HG03280 (cell line): ENCODE data around the gene PTMA.

Experiments
- ATAC-seq: cut with Tn5 transposase; IDR thresholded peaks from one replicate; pipeline ENCODE4 v1.9.1; 2021; ENCODE audit warnings: mild to moderate bottlenecking, moderate library complexity; ENCODE audit not compliant: unreplicated experiment

Gene PTMA

GRCh38 chr2:231674587-231675338 lies 33.6 kb upstream of the PTMA start:
- ATAC-seq, result peak; percentile 33

- ATAC-seq, result no peak
These were observed 32.1 kb upstream of the PTMA start for GRCh38 chr2:231676243-231676642.

DNA sequence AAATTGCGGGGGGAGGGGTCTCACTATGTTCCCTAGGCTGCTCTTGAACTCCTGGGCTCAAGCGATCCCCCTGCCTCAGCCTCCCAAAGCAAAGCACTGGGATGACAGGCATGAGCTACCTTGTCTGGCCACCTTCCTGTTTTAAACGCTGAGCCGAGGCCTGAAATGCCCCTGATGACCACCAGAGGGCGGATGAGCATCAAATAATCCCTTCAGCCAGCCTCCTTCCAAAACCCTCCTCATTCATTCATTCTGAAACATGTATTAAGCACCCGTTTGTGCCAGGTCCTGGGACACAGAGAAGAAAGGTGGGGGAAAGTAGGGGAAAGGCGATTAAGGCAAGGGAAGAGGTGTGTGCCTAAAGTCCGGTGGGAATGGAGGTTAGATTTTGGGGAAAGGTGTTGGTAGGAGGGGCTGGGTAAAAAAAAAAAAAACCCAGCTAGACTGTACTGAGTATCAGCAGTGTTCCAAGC lies 30.7 kb upstream of the PTMA start:
- ATAC-seq, result no peak

DNA sequence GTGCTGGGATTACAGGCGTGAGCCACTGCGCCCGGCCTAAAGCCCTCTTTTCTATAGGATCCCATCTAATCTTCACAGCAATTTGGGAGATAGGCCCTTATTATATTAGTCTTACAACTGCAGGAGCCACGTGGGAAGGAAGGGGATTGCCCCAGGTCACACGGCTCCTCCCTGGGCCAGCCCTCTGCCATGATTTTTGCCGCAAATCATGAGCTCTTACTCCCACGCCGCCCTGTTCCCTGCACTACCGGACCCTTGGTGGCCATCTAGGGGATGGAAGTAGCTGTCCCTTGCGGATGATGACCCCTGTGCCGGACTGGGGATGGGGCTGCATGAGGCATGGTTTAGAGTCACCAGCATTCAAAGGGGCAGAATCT lies 28.4 kb upstream of the PTMA start:
- no peak for ATAC-seq

DNA sequence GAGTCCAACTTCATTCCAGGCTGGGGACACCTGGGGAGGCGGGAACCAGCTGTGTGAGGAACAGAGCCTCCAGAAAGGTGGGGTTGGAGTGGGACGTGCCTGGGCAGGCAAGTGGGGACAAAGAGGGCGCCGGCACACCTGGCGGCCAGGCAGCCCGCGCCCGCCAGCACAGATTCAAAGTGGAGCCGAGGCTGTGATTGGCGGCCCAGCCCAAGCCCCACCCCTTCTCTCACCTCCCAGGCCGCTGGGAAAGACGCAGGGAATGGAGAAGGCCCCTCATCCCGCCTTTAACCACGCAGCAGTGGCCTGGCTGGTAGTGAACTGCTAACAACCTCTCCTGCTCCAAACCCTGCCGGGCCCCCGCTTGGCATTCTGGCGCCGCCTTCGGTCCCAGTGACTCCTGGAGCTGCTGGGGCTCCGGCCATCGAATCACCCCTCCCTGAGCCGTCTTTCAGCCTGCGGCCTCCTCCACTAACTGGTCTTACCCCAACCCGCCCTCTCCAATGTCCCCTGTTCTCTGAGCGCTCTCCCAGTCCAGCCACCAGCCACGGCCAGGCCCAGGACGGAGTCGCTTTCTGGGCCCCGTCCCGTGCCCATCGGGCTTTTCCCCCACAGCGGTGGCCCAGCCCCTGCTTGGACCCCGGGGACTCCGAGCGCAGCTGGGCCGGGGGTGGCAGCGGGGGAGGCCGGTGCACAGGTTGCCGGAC lies 27.9 kb upstream of the PTMA start:
- ATAC-seq, result peak; percentile 6

DNA sequence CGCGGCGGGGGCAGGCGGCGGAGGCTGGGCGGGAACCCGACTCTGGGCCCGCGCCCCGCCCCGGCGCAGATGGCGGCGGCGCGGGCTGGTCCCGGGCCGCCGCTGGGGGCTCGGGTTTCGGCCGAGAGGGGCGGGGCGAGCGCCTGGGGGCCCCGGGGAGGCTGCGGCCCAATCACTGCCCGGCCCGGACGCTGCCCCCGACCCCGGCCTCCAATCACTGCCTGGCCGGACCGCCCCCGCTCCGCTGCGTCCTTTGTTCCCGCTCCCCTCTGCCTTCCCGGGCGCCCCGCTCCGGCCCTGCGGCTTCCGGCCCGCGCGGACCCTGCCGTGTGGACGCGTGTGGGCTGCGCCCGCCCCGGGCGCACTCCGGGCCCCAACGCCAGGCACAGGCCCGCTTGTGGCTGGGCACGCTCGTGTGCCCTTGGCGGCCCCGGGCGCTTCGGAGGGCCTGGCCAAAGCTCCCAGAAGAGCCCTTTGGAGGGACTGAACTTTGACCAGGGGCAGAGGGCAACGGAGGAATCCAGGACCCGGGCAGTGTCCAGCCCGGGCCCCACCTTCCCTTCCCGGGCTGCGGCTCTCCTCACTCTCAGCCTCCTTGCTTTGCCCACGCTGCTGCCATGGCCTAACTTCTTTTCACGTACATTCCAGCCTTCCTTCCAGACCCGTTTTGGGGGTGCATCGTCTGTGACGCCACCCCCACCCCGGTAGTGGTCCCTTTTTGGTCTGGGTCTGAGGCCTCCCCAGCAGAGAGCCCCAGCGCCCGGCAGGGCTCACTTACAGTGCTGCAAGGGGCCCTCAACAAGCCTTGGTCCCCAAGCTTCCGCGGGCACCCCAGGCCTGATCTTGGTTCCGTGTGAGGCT lies 27.1 kb upstream of the PTMA start:
- peak; percentile 56 for ATAC-seq

DNA sequence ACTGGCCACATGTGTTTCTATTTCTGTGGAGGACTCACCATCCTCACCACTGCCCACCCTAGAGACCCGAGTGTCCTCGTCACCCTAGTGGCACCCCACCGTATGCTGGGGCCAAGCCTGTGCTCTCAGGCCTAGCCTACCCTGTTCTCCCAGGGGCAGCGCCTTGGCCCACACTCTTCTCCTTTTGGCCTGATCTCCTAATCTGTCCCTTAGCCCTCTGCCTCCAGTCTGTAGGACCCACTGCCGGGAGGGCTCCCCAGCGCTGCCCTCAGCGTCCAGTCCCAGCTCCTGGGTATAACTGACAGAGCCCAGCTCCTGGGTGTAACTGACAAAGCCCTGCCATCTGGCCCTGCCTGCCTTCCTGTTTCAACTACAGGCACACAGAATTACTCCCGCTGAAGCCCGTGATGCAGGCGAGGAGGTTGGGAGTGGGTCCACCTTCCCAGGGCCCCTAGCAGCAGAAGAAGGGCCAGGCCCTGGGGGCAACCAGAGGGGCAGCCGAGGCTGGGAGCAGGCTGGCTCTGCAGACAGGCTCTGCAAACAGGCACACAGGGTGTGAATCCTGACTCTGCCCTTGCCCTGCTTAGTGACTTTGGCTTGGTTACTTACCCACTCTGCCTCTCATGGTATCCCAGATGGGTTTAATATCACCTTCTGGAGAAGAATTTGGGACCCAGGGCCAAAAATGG lies 25.6 kb upstream of the PTMA start:
- no peak for ATAC-seq

DNA sequence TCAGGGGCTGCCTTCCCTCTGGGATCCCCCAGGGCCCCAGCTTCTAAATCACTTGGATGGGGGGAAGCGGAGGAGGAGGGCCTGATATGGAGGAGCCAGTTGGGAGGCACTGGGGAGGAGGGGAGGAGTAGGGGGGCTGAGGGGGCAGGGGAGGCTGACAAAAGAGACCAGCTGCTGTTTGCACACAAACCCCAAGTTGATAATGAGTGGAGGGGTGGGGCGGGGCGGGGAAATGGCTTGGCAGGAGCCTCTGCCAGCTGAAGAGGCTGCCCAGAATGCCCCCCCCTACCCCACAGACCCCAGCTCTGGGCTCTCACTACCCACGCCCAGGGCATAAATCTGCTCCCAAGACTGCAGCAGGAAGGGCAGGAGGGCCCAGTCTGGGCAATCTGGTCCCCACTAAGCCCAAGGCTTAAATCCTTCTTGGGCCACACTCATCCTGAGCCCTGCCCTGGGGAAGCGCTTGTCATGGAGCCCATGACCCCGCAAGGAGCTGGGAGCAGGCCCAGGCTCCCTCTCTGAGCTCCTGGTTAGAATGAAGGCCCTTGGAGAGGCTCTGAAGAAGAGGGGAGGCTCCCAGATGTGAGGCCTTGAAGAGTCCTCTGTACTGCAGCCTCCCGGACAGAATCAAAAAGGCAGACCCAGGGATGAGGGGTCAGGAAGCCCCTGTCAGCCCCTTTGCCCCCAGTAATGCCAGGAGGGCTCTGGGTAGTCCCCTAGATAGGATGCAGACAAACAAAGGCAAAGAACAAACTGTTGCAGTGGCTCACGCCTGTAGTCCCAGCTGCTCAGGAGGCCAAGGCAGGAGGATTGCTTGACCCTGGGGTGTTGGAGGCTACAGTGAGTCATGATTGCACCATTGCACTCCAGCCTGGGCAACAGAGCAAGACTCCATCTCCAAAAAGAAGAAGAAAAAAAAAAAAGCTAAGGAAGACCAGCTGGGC lies 24.8 kb upstream of the PTMA start:
- ATAC-seq, result no peak

DNA sequence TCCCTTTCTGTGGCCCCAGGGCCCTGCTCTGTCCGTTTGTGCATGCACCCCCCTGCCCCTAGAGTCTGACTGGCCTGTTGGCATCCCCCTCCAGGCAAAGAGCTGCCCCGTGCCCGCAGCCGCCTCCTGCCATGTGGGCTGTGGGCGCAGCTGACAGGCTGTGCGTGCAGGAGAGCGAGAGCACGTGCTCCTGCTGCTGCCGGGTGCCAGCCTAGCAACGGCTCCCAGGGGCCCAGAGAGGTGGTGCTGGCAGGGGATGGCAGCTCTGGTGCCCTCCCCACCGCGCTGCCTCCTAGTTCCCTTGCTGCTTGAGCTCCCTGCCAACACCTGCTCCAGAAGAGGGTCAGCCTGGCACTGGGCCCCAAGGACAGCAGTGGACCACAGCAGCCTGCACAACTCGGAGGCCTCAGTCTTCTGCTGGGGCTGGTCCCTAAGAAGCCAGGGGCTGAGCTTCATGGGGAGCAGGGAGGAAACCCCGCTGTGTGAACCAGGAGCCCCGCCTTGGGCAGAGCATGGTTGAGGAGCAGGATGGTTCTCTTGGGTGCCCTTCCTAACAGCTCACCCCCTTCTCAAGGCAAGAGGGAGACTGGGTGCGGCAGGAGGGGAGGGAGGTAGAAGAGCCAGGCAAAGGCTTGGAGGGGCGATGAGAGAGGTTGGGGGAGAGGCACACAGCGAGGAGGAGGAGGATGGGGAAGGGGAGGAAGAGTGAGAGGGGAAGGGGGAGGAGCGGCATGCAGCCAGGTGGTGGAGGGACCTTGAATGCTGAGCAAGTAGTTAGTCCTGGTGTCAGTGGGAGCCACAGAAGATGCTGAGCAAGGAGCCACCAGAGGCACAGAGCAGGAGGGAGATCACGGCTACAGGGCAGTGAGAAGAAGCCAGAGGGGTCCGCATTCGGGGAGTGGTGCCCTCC lies 23.8 kb upstream of the PTMA start:
- no peak for ATAC-seq

DNA sequence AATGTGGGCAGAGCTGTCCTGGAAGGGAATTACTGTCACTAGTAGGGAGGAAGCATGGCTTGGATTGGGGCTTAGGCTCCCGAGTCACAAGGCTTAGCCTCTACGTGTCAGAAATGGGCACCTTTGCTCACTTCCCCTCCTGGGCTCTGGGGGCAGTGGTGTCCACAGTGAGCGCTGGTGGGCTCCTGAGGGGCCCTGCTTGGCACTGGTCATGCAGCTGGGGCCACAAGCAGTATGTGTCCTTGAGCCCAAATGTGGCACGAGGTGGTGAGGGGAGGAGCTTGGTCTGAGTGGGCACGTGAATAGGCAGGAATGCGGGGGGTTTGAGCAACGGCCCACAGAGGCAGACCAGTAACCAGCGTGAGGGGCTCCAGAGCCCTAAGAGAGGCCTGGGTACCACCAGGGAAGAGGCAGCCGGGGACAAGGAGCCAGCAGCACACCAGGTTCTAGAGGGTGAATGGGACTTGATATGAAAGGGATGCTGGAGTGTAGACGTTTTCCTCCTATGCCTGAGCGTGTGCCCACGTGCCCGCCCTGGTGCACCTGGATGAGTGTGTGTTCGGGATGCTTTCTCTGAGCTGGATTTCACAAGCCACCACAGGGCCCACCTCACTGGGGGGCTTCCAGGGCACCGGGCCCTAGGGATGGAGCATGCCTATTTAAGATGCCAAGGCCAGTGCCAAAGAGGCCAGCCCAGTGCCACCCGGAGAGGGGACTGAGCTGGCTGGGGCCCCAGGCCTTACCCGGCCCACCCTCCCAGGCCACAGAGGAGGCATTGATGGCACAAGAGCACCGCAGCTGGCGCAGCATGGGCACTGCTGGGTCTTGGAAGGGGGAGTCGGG lies 22.8 kb upstream of the PTMA start:
- no peak for ATAC-seq

DNA sequence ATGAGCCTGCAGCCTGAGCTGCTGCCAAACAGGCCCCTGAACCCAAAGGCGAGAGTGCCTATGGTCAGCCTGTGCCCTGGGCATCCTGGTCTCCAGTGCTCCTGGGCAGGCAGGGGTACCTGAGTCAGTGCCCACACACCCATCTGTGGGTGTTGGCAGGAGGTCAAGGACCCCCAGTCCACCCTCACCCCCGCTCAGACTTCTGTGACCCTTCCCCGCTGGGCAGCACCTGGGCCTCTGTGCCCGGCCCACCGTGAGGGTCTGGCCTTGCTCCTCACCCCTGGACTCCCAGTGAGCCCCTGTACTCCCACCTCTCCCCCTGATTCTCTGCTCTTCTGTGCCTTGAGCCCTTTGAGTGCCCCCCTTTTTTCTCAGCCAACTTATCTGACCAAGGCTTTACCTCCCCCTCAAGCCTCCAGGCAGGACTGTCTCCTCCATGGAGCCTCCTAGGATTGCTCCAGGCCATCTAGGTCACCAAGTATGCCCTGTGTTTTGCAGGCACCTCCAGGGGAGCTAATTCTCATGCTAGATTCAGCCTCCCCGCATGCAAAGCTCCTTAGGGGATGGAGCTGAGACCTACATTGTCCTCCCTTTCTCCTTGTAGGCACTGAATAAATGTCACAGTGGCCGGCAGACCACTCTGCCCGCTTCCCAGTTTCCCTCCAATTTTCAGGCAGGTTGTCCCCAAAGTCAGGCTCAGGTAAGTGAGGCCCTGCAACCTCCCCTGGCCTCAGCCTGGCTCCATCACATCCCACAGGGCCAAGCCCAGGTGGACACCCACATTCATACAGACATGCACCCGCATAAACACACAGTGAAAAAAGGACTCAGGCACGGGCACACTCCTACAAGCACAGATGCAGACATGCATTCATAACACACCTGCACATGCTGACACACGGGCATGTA lies 21.9 kb upstream of the PTMA start:
- ATAC-seq, result no peak

GRCh38 chr2:231687133-231687852 lies 21.0 kb upstream of the PTMA start:
- ATAC-seq, result peak; percentile 49

- no peak for ATAC-seq
These were observed 20.4 kb upstream of the PTMA start for GRCh38 chr2:231687961-231688360.

DNA sequence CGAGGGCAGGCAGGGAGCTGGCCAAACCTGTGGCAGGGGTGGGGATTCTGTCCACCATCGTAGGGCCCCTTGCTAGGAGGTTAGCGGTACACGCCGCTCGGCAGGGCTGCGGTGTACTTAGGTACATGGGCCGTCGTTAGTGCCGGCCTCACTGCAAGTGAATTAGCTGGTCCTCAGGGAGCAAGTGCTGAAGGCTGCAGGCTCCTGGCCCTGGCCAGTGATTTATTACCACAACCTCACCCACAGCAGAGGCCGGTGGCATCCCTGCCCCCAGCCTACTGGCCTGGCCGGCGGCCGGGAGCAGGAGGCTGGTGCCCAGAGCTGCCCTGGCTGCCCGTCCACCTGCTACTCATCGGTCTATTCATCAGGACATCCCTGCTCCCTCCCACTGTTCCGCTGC lies 19.6 kb upstream of the PTMA start:
- ATAC-seq, result no peak

GRCh38 chr2:231689124-231689893 lies 19.0 kb upstream of the PTMA start:
- no peak for ATAC-seq
